ENCODE data around the gene AP1AR.
"Not testable (repeated sequence)": the region's sequence is repeated elsewhere in the genome, so short reads cannot be mapped to it uniquely, and the experiment has no call there.

AP1AR gene

DNA sequence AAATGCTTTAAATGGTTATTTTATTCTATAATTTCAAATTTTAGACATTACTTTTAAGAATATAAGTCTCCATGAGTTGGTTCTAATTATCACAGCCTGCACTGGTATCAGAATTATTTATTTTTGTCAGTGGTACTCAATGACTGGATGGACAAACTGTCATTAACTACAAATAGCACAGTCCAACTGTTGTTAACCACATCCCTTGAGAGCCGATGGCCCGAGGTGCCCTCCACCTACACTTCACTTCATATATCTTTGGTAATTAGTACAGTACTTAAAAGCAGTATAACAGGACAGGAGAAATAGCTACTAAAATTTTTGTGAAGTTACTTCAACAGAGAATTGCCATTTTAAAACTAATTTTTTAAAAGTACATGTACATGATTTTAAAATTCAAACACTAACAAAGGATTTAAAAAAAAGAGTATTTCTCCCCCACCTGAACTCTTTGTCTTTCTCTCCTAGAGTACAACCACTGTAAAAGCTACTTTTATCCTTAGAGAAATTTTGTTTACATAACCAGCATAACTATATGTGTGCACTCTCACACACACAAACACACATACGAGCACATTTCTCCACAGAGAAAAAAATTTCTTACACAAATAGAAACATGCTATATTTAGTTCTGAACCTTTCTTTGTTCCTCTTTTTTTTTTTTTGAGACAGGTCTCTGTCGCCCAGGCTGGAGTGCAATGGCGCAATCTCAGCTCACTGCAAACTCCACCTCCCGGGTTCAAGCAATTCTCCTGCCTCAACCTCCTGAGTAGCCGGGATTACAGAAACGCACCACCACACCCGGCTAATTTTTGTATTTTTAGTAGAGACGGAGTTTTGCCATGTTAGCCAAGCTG lies 47.7 kb downstream of the AP1AR start:
- no peak for DNase-seq

DNA sequence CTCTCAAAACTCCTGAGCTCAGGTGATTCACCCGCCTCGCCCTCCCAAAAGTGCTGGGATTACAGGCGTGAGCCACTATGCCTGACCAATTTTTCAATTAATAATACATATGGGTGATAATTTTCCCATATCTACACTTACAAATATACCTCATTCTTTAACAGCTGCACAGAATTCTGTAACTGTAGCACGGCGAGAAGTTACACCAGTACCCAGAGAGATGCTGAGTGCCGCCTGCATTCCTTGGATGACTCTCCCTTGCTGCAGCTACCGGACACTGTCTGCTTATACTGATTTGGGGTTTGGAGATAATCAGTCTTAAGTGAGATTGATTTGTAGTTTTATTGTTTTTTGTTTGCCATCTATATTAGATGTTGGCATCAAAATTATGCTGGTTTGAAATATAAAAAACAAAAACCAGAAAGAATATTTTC lies 48.3 kb downstream of the AP1AR start:
- no peak for DNase-seq

GRCh38 chr4:112280386-112281056 lies 48.9 kb downstream of the AP1AR start:
- DNase-seq: no peak

- DNase-seq: not testable (repeated sequence)
These were observed 50.4 kb downstream of the AP1AR start for GRCh38 chr4:112281895-112282398.

- DNase-seq: no peak
These were observed 51.5 kb downstream of the AP1AR start for GRCh38 chr4:112282860-112283667.

DNA sequence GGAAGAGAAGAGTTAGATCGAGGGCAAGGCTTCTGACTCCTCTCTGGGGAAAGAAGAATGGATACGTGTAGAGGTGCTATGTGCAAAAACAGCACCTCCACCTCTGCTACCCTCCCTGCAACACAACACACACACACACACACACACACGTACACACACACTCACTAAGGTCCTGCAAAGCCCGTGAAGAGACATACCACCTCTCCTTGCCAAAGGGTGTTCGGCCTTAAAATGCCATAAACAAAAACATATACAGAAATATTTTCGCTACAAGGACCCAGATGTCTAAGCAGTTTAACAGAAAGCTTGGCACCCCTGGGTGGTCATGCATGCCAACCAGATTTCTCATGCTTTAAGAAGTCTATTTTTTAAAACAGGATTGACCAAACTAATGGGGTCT lies 52.6 kb downstream of the AP1AR start:
- DNase-seq: no peak

DNA sequence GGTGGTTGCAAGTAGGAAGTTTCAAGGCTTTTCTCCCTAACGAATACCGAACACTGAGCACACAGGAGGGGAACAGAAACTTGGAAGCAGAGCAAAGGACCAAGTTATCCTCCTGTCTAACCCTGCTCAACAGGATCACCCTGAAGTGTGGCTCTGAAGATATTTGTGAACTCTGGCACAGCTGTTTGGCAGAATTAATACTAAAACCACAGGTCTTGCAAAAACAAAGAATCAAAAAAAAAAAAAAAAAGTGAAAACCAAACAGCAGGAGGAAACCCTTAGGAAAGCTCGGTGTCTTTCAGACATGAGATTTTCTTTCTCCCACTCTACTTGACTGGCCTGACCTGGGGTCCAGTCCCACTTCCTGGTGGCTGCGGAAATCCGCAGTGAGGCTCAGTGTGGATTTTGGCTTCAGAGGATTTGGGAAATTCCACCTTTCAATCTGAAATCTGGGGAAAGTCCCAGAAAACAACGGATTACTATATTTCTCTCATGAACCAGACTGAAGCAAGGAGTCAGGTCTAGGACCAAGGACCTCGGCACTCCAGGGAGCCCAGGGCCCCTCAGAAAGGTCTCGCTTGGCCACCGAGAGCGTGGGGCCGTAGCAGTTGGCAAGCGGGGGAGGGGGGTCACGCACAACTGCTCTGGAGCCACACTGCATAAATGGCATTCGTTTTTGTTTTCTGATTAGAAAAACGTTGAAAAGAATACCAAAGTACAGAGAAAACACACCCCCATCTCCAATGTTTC lies 53.2 kb downstream of the AP1AR start:
- DNase-seq: no peak

DNA sequence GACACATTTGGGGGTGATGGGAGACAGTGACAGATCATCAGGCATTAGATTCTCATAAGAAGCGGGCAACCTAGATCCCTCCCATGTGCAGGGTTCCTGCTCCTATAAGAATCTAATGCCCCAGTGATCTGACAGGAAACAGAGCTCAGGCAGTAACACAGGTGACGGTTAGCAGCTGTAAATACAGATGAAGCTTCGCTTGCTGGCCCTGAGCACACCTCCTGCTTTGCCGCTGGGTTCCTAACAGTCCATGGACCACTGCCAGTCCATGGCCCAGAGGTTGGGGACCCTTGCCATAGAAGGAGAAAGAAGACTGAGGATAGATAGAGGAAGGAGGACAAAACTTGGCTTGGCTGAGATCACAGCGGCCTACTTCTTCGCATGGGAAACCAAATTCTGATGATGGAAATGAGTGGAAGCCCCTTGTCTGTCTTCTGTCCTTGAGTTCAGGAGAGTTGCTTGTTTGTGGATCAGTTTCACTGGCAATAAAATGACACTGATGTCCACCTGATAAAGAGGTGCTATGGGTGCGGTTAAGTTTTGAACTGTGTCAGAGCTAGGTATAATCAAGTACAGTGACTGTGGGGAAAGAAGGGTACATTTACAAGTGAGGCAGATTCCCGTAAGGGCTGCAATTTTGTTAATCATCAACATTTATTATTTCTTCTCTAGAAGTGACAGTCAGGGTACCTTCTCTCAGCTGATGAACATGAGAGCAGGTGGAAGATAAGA lies 55.8 kb downstream of the AP1AR start:
- no peak for DNase-seq

DNA sequence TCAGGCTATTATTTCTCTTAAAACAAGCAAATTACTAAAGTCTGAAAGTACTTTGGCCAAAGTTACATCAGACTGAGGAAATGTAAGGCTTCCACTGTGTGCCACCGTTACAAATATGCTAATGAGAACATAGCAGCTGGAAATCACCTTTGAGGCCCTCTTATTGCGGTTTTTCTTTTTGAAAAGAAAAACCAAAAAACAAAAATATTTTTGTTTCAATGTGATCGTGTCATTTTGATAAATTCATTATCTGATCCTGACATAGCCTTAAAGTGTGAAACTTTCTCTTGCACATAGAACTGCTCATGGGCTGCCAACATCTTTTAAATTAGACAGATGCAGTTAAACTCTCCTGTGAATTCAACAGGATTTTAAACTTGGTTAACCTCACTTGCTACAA lies 56.9 kb downstream of the AP1AR start:
- DNase-seq: no peak

DNA sequence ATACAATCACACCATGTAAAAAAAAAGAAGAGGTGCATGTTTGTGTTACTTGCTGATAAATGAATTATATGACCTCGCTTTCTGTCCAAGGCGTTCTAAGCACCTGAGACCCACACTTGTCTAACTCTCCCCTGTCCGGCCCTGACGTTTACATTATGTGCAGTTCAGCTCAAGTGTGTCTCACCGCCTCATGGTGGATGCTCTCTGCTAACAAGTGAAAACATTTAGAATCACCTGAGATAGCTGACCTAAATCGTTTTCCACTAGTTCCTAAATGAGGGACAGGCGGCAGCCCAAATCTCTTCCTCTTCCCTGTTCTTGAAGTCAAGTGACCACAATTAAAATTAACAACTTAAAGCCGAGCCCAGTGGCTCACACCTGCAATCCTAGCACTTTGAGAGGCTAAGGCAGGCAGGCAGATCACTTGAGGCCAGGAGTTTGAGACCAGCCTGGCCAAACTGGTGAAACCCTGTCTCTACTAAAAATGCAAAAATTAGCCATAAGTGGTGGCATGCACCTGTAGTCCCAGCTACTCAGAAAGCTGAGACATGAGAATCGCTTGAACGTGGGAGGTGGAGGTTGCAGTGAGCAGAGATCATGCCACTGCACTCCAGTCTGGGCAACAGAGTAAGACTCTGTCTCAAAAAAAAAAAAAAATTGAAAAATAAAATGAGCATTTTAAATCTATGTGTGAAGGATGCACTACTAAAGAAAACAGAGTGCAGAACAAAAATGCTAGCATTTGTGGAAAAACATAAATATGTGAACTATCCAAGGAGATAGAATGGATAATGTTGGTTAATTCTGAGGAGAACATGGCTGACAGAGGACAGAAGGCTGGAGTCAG lies 58.0 kb downstream of the AP1AR start:
- no peak for DNase-seq

DNA sequence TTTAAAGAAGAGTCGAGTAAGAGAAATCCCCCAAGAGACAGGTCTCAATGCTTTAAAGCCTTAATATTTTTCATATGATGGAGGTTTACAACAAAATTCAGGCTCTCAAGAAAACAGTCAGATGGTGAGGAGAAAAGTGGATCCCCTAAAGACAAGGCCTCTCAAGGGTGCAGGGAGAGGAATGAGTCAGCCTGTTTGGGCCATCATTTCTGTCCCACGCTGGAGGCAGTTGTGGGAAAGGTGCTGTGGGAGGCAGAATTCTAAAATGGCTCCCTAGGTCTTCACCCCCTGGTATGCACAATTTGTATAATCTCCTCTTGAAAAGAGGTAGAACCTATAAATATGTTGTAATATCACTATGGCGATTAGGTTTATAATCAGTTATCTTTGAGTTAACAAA lies 58.8 kb downstream of the AP1AR start:
- DNase-seq: no peak

DNA sequence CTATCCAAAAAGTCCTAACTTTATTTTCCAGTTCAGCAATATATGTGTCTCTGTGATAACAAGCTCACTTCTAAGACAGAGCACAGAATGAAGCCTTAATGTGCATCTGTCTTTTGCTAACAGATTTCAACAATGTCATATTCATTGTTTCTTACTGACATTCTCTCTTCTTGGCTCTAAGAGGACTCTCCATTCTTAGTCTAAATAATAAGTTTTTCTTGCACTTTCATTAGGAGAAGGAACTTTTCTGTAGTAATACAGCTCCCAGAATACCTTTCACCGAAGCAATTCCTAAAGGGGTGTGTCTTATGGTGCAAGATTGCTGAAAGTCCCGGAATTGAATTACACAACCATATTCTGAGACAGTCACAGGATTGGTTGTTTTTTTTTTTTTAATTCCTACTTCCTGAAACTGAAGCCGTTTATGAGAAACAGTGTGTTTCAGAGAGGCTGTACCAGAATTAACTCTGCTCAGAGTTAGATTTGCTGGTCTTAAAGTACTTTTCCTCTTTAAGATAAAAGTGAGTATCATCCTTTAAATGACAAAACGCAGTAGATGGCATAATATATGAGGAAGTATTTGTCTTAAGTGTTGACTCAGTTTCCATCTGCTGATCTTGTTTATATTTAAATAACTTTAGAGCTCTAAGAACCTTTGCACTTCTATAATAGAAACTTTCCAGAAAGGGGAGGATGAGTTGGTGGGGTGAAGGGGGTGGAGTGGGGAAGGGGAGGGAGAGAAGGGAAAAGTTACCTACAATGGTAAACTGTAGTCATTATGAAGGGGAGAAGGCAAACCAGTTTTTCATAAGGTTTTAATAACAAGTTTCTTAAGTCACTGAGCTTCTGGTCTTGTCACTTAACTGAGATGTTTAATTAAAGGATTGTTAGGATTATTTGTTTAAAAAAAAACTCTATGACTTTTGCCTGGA lies 65.6 kb downstream of the AP1AR start, which contains the start of gene ALPK1:
TSS of gene ALPK1 (plus strand) at position 421 of the 932 bp plus-strand sequence.
- DNase-seq: no peak

DNA sequence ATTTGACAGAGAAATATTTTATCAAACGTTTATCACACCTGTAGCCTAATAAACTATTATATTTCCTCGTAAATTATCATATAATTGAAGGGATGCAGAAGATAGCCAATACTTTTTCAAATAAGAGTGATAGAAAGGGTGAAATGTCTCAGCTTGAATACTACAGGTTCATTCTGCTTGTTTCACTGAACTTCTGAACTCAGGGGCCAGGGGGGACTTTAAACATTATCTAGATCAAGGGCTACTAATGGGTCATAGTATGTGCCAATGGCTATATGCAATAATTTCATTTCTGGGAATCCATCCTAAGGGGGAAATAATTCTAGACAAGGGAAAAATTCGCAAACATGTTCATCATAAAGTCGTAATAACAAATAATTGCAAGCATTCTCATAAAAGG lies 68.1 kb downstream of the AP1AR start:
- no peak for DNase-seq

GRCh38 chr4:112302320-112303274 lies 71.0 kb downstream of the AP1AR start:
- DNase-seq: no peak

DNA sequence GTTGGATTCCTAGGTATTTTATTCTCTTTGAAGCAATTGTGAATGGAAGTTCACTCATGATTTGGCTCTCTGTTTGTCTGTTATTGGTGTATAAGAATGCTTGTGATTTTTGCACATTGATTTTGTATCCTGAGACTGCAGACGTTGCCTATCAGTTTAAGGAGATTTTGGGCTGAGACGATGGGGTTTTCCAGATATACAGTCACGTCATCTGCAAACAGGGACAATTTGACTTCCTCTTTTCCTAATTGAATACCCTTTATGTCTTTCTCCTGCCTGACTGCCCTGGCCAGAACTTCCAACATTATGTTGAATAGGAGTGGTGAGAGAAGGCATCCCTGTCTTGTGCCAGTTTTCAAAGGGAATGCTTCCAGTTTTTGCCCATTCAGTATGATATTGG lies 73.9 kb downstream of the AP1AR start:
- not testable (repeated sequence) for DNase-seq

- peak; percentile 56 for DNase-seq
These were observed 77.7 kb downstream of the AP1AR start for GRCh38 chr4:112309263-112309791.

DNA sequence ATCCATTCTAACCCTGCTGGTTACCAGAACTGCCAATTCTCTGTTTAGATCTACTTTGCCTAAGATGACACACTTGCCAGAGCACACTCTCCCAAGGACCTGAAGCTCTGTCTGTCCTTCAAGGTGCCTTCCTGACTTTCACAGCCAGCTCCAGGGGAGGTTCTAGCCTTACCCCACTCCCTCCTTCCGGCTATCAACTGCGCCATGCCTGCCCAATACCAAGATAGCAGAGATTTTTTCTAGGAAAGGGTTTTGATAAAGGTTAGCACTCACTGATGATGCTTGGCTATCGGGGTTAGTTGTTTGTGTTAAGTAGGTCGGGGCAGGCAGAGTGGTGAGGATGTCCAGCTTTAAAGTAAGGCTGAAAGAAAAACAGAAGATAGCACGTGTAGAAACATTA lies 79.9 kb downstream of the AP1AR start:
- no peak for DNase-seq

GRCh38 chr4:112312610-112313239 lies 81.1 kb downstream of the AP1AR start:
- DNase-seq: no peak

All from activated CD4-positive, alpha-beta T cell treated with anti-CD3 and anti-CD28 coated beads, Interleukin-2, amount 50 U/mL, for 1 hour (primary cell).